Panc1 (cell line): Measurements from ENCODE around the gene LRRC71. TPM values are rescaled to one million over a fixed set of nuclear protein-coding genes. Genes with fewer than 3 reads are reported as not detected.

Experiments used
- ATAC-seq: fragments of 200-7000 bp; cut with Tn5 transposase; 2 replicates; pipeline ENCODE4 v1.9.1; 2020; ENCODE audit warnings: mild to moderate bottlenecking, moderate library complexity
- BruUV-seq: library from RNA; stranded (reverse); fragments of 400-500 nt; replicated peaks from 2 replicates; lab custom pipeline; 2021; lab: Mats Ljungman, UMichigan
- CTCF ChIA-PET: fragments of 300-600 bp; sonication (Branson Sonifier 250); formaldehyde crosslinking; loops from one replicate; lab custom pipeline; 2022; ENCODE audit warnings: antibody characterized with exemption; lab: Charles Lee
- POLR2A ChIA-PET: fragments of 300-600 bp; sonication (Branson Sonifier 250); formaldehyde crosslinking; loops from one replicate; lab custom pipeline; 2022; ENCODE audit warnings: antibody characterized with exemption; lab: Charles Lee
- DNase-seq: peaks from one replicate; pipeline ENCODE4 v3.0.0-alpha.2; 2010; ENCODE audit warnings: low read depth, low spot score
- H3K27ac ChIP-seq: 2 replicates; pipeline ENCODE4 v1.5.1; 2011; ENCODE audit warnings: mild to moderate bottlenecking, low read length, inconsistent platforms
- H3K27me3 ChIP-seq: fragments of 200-500 bp; sonication (Bioruptor generic); 2 replicates; pipeline ENCODE4 v1.6.0; 2014; ENCODE audit warnings: low read length, inconsistent platforms; ENCODE audit not compliant: control insufficient read depth, insufficient read depth
- H3K36me3 ChIP-seq: fragments of 200-500 bp; sonication (Bioruptor generic); 2 replicates; pipeline ENCODE4 v1.5.1; 2014; ENCODE audit warnings: inconsistent platforms, mild to moderate bottlenecking, low read length, moderate library complexity; ENCODE audit not compliant: control insufficient read depth, insufficient read depth
- H3K4me1 ChIP-seq: 2 replicates; pipeline ENCODE4 v1.5.1; 2011; ENCODE audit warnings: inconsistent platforms, mild to moderate bottlenecking, low read length, moderate library complexity; ENCODE audit not compliant: control insufficient read depth, insufficient read depth
- H3K4me3 ChIP-seq, 2 experiments: 2 replicates each; pipeline ENCODE4 v1.5.1; 2011 to 2012; ENCODE audit warnings: low read depth in 2 of 2, low read length in 2 of 2, mild to moderate bottlenecking in 2 of 2, inconsistent platforms in 1 of 2, moderate library complexity in 1 of 2
- H3K9me3 ChIP-seq: fragments of 200-500 bp; sonication (Bioruptor generic); 2 replicates; pipeline ENCODE4 v1.5.1; 2014; ENCODE audit warnings: low read depth, mild to moderate bottlenecking, inconsistent platforms, low read length, moderate library complexity; ENCODE audit not compliant: control insufficient read depth, insufficient read depth
- POLR2AphosphoS5 ChIP-seq: IDR thresholded peaks from 2 replicates; pipeline ENCODE4 v1.6.1; 2012; ENCODE audit warnings: mild to moderate bottlenecking, low read depth, low read length, moderate library complexity
- REST ChIP-seq, 2 experiments: IDR thresholded peaks; 2 replicates each; pipeline ENCODE4 v1.6.1; 2011 to 2012; ENCODE audit warnings: low read depth in 2 of 2, control low read depth in 1 of 2, low read length in 1 of 2, mild to moderate bottlenecking in 1 of 2, moderate library complexity in 1 of 2; ENCODE audit not compliant: insufficient read depth in 1 of 2
- SIN3A ChIP-seq: IDR thresholded peaks from 2 replicates; pipeline ENCODE4 v1.6.1; 2012; ENCODE audit warnings: low read depth, mild to moderate bottlenecking, low read length, moderate library complexity, borderline replicate concordance; ENCODE audit not compliant: insufficient read depth
- TCF7L2 ChIP-seq: IDR thresholded peaks from 2 replicates; pipeline ENCODE4 v1.6.1; 2011; ENCODE audit warnings: mild to moderate bottlenecking, low read depth, low read length, inconsistent platforms
- in situ Hi-C: cut with HindIII; loops from 2 replicates; pipeline ENCODE4 v1.10.0; 2016; ENCODE audit warnings: low sequenced_read_pairs, low pct_unique_long_range_greater_than_20kb
- intact Hi-C: fragments of 100-400 bp; cut with micrococcal nuclease; formaldehyde crosslinking; loops from one replicate; pipeline ENCODE4 v1.10.0; 2022; ENCODE audit not compliant: unreplicated experiment
- total RNA-seq: library from RNA; stranded (reverse); gene quantifications from one replicate; pipeline ENCODE4 v1.2.1, GENCODE V29; 2021; ENCODE audit not compliant: unreplicated experiment
- TF ChIP-seq, protein P1 (sequence below): fragments of 450-650 bp; IDR thresholded peaks from 2 replicates; pipeline ENCODE4 v1.5.1; 2017; ENCODE audit warnings: mild to moderate bottlenecking

The LRRC71 gene
- total RNA-seq, 1 experiment from 2014 or later, result 0.77 TPM

DNA sequence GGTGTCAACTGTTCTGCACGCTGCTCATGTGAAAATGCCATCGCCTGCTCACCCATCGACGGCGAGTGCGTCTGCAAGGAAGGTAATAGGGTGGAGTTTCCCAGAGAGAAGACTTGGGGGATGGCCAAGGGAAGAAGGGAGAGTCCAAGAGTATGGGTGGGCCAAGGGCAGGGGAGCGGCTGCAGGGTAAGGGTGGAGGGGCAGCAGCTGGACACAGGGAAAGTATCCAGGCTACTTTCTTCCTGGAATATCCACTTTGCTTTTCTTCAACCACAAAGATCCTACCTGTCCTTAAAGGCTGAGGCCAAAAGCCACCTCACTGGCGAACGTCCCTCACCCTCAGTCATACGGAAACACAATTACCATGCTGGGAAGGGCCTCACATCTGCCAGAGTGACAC is 11.5 kb upstream of the LRRC71 start:
- ChIA-PET POLR2A (no interaction called here), CTCF (no interaction called here)
- H3K4me1 ChIP-seq, result peaks cover 11% of the 10 kb centered on the region
- H3K27me3 ChIP-seq, result no peaks in the 10 kb centered on the region
- BruUV-seq, result no TSS peak
- intact Hi-C loops (no loop called here), in situ Hi-C loops (no loop called here)
- H3K9me3 ChIP-seq, result no peaks in the 10 kb centered on the region
- DNase-seq (no peak), ATAC-seq (no peak)
- H3K4me3 ChIP-seq, result no peak overlapping the region
- no peaks in the 10 kb centered on the region for H3K36me3 ChIP-seq
- TF ChIP-seq TCF7L2, result no peak
- TF ChIP-seq, protein P1, sequence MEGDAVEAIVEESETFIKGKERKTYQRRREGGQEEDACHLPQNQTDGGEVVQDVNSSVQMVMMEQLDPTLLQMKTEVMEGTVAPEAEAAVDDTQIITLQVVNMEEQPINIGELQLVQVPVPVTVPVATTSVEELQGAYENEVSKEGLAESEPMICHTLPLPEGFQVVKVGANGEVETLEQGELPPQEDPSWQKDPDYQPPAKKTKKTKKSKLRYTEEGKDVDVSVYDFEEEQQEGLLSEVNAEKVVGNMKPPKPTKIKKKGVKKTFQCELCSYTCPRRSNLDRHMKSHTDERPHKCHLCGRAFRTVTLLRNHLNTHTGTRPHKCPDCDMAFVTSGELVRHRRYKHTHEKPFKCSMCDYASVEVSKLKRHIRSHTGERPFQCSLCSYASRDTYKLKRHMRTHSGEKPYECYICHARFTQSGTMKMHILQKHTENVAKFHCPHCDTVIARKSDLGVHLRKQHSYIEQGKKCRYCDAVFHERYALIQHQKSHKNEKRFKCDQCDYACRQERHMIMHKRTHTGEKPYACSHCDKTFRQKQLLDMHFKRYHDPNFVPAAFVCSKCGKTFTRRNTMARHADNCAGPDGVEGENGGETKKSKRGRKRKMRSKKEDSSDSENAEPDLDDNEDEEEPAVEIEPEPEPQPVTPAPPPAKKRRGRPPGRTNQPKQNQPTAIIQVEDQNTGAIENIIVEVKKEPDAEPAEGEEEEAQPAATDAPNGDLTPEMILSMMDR, result no peak
- TF ChIP-seq SIN3A, result no peak
- TF ChIP-seq POLR2AphosphoS5, result no peak
- no peak for TF ChIP-seq REST (IDR thresholded peaks at IDR 0.05; ENCODE audit: insufficient read depth in 1 of 2, low read depth in 2 of 2, low read length in 1 of 2)
- H3K27ac ChIP-seq, result no peak overlapping the region

DNA sequence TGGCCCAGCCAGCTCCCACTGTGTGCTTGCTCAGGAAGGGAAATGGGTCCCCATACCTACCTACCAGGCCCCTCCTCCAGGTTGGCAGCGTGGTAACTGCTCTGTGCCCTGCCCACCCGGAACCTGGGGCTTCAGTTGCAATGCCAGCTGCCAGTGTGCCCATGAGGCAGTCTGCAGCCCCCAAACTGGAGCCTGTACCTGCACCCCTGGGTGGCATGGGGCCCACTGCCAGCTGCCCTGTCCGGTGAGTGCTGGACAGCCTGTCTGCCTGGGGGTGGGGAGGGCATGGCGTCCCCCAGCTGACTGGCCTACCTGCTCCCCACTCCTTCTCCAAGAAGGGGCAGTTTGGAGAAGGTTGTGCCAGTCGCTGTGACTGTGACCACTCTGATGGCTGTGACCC is 10.8 kb upstream of the LRRC71 start:
- in situ Hi-C loops, result no loop called here
- no peaks in the 10 kb centered on the region for H3K36me3 ChIP-seq
- no peaks in the 10 kb centered on the region for H3K27me3 ChIP-seq

More for the DNA sequence above, 10.8 kb upstream of the LRRC71 start:
- peaks cover 11% of the 10 kb centered on the region for H3K4me1 ChIP-seq
- no peak for ATAC-seq
- BruUV-seq, result no TSS peak
- no peak for TF ChIP-seq POLR2AphosphoS5
- TF ChIP-seq, protein P1, result no peak
- no peak for TF ChIP-seq TCF7L2
- ChIA-PET CTCF (interaction anchor here (0.5 kb wide), 1 partner anchor 18 kb away, joined by 3 read pairs; no protein-coding TSS in a partner anchor), POLR2A (no interaction called here)
- H3K9me3 ChIP-seq, result no peaks in the 10 kb centered on the region
- no peak overlapping the region for H3K4me3 ChIP-seq
- DNase-seq, result no peak
- intact Hi-C loops, result no loop called here
- H3K27ac ChIP-seq, result no peak overlapping the region
